AG09309 (cell line): ENCODE results near the gene RAD51B.
"Not testable (repeated sequence)": the region's sequence is repeated elsewhere in the genome, so short reads cannot be mapped to it uniquely, and the experiment has no call there.

ENCODE experiments used
- DNase-seq: peaks from one replicate; pipeline ENCODE4 v3.0.0-alpha.2; 2010; ENCODE audit warnings: low read depth
- H3K4me3 ChIP-seq: 2 replicates; pipeline ENCODE4 v1.5.1; 2011; ENCODE audit warnings: mild to moderate bottlenecking, low read depth, low read length, moderate library complexity; ENCODE audit not compliant: control insufficient read depth
- CTCF ChIP-seq: IDR thresholded peaks from 2 replicates; pipeline ENCODE4 v1.5.1; 2011; ENCODE audit warnings: mild to moderate bottlenecking, low read depth, low read length, inconsistent platforms; ENCODE audit not compliant: insufficient read depth, control insufficient read depth; ENCODE audit errors: missing control alignments

The RAD51B gene

GRCh38 chr14:68759937-68760336 lies 940.4 kb downstream of the RAD51B start:
- H3K4me3 ChIP-seq: no peak overlapping the region
- TF ChIP-seq CTCF: no peak
- DNase-seq: no peak

- H3K4me3 ChIP-seq: no peak overlapping the region
- DNase-seq: no peak
- TF ChIP-seq CTCF: no peak
These were observed 941.2 kb downstream of the RAD51B start for GRCh38 chr14:68760761-68761160.

- TF ChIP-seq CTCF: no peak
- no peak overlapping the region for H3K4me3 ChIP-seq
- DNase-seq: no peak
These were observed 941.8 kb downstream of the RAD51B start for GRCh38 chr14:68761391-68761790.

- DNase-seq: no peak
- no peak overlapping the region for H3K4me3 ChIP-seq
- TF ChIP-seq CTCF: no peak
These were observed 943.6 kb downstream of the RAD51B start for GRCh38 chr14:68762953-68763764.

- H3K4me3 ChIP-seq, DNase-seq: not testable (repeated sequence)
These were observed 944.3 kb downstream of the RAD51B start for GRCh38 chr14:68763843-68764242.

GRCh38 chr14:68766299-68767247 lies 947.0 kb downstream of the RAD51B start:
- no peak for DNase-seq
- H3K4me3 ChIP-seq: no peak overlapping the region
- TF ChIP-seq CTCF: no peak

GRCh38 chr14:68767248-68767645 lies 947.7 kb downstream of the RAD51B start:
- TF ChIP-seq CTCF: no peak
- H3K4me3 ChIP-seq: no peak overlapping the region
- DNase-seq: no peak
